ENCODE results near the gene AGRN. TPM values are rescaled to one million over a fixed set of nuclear protein-coding genes. Genes with fewer than 3 reads are reported as not detected.
A peak's percentile ranks its signal among the peaks of the same experiment; 100 is the strongest.

AGRN gene
- total and polyA plus RNA-seq, 9 donors: 2.7 to 138 (median 14.3) TPM

DNA sequence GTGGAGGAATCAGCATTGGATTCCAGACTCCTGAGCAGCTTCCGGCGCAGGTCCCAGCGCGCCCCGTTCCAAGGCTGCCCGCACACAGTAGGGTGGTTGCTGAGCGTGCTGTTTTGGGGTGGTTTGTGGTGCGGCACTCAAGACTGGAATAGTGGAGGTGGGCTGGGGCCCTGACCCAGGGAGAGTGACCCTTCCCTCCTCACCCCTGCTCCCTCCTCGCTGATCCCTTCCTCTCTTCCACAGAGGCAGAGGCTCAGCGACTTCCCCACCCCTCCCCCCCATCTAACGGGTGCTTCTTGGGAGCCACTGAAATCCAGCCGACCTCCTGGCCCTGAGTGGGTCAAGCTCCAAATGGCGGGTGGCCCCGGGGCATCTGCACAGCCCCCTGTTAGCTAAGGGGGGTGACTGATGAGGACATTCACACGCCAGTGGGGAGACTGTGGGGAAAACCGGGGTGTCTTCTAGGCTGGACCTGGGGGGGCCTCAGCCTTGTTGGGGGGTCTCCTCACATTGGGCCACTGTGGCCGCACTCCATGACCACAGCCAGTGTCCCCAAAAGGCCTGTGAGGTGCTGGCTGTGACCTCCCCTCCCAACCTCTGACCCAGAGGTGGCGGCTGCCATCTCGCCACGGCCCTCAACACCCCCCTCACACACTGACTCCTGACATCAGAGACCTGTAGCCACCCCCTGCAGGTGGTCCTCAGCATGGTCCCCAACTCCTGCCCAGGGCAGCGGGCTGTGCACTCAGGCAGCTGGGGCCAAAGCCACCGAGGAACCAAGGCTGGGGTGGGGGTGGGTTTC, 16.1 kb upstream of the AGRN start:
- peaks cover 2% of the 10 kb centered on the region for H3K27me3 ChIP-seq
- intact Hi-C loops (cut with DNase I): no loop called here
- no peak overlapping the region for H3K4me3 ChIP-seq
- TF ChIP-seq POLR2A (IDR thresholded peaks at IDR 0.05) (no peak), EP300 (IDR thresholded peaks at IDR 0.05) (no peak)
- TF ChIP-seq, protein P1, sequence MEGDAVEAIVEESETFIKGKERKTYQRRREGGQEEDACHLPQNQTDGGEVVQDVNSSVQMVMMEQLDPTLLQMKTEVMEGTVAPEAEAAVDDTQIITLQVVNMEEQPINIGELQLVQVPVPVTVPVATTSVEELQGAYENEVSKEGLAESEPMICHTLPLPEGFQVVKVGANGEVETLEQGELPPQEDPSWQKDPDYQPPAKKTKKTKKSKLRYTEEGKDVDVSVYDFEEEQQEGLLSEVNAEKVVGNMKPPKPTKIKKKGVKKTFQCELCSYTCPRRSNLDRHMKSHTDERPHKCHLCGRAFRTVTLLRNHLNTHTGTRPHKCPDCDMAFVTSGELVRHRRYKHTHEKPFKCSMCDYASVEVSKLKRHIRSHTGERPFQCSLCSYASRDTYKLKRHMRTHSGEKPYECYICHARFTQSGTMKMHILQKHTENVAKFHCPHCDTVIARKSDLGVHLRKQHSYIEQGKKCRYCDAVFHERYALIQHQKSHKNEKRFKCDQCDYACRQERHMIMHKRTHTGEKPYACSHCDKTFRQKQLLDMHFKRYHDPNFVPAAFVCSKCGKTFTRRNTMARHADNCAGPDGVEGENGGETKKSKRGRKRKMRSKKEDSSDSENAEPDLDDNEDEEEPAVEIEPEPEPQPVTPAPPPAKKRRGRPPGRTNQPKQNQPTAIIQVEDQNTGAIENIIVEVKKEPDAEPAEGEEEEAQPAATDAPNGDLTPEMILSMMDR (IDR thresholded peaks at IDR 0.05): no peak
- no peaks in the 10 kb centered on the region for H3K9me3 ChIP-seq
- H3K27ac ChIP-seq: no peak overlapping the region
- no peaks in the 10 kb centered on the region for H3K36me3 ChIP-seq
- WGBS, 3 donors: 83 to 87% (median 85%) methylated on average over 20 to 22 of the region's 22 CpGs
- peak in 1 of 5 donors; percentile 31 for DNase-seq
- peaks cover 6% of the 10 kb centered on the region for H3K4me1 ChIP-seq (ENCODE audit: insufficient read depth)

DNA sequence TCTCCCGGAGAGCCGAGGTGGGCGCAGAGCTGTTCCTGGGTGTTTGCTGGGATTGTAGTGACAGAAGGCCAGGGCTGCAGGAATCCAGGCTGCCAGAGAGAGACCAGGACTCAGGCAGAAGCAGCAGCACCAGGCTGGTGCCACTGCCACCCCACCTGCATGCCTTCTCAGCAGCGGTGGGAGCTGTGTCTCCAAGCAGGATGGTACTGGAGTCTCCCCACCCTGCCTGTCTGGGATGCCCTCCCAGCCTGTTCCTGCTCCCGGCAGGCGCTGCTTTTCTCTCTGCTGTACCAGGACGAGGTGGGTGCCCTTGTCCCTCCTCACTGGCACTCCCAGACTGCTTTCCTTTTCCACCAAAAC, 15.5 kb upstream of the AGRN start:
- Histone ChIP-seq H3K4me3 (no peak overlapping the region), H3K36me3 (no peaks in the 10 kb centered on the region), H3K9me3 (no peaks in the 10 kb centered on the region), H3K27me3 (peaks cover 2% of the 10 kb centered on the region), H3K27ac (no peak overlapping the region), H3K4me1 (ENCODE audit: insufficient read depth) (peaks cover 3% of the 10 kb centered on the region)
- TF ChIP-seq EP300 (IDR thresholded peaks at IDR 0.05) (no peak), POLR2A (IDR thresholded peaks at IDR 0.05) (no peak)
- TF ChIP-seq, protein P1 (IDR thresholded peaks at IDR 0.05): no peak
- WGBS, 3 donors: 59 to 73% (median 62%) methylated on average over 7 of the region's 7 CpGs
- intact Hi-C loops (cut with DNase I): no loop called here
- DNase-seq: no peak

DNA sequence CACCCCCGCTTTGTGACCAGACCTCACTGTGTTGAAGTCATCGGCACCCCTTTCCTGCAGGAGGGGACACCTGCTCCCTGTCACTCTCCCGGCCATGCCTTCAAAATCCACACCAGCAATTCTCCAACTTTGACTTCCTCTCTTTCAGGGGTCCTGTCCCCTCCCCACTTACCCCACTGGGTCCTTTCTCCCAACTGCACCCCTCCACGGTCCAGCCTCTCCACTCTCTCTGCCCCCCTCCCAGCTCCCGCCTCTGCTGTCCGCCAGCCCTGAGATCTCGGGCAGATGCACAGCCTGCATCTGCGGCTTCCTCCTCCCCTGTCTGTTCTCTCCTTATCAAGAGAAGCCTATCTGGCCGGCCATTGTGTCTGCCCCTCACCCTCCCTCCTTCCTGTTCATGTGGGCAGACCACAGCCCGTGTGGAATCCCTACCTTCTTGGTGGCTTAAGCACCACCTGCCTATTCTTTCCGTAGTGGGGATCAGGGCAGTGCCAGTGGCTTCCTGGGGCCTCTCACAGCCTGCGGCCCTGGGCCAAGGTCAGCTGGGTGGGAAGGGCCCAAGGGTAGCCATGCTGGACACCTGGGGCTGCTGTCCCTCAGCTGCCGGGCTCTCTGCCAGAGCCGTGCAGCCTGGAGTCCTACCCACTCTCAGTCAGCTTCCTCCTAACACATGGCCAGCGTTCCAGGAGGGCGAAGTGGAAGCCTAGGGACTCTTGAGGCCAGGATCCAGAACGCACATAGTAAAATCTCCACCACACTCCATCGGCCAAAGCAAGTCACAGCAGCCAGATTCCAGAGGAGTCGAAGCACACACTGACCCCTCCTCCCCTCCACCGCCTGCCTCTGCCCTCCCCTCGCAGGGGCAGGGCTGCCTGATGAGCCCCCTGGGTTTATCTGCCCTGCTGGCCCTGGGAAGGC, 14.9 kb upstream of the AGRN start:
- Histone ChIP-seq H3K36me3 (no peaks in the 10 kb centered on the region), H3K9me3 (no peaks in the 10 kb centered on the region), H3K27me3 (no peaks in the 10 kb centered on the region), H3K4me1 (ENCODE audit: insufficient read depth) (peaks cover 3% of the 10 kb centered on the region), H3K27ac (no peak overlapping the region), H3K4me3 (no peak overlapping the region)
- peak in 3 of 5 donors; percentile 15 to 33 (median 17) for DNase-seq
- WGBS, 3 donors: 15 to 21% (median 21%) methylated on average over 21 of the region's 21 CpGs
- no peak for TF ChIP-seq EP300 (IDR thresholded peaks at IDR 0.05)
- TF ChIP-seq, protein P1 (IDR thresholded peaks at IDR 0.05): no peak
- TF ChIP-seq POLR2A (IDR thresholded peaks at IDR 0.05): no peak
- intact Hi-C loops (cut with DNase I): no loop called here

DNA sequence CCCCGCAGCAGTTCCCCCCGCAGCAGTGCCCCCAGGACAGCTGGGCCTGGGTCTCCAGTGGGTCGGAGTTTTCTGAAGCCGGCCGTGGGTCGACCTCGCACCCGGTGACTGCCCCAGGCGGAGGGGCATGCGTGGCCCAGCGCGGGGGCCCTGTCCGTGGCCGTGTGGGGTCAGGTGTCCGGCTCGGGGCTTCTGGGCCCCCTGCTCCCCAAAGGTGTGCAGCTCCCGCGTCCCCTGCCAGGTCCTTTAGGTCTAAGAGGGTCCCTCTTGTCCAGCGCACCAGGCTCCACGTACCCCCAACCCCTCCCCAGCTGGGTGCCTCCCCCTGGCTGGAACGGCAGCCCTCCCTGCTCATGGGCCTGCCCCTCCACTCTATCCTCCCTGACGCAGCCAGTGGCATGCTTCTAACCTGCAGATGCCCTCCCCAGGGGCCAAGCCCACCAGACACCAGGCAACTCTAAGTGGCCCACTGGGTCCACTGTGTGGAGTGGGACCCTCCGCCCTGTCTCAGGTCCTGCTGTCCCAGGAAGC, 14.1 kb upstream of the AGRN start:
- no peak for TF ChIP-seq POLR2A (IDR thresholded peaks at IDR 0.05)
- TF ChIP-seq, protein P1 (IDR thresholded peaks at IDR 0.05): no peak
- no peak for TF ChIP-seq EP300 (IDR thresholded peaks at IDR 0.05)
- whole genome bisulfite sequencing, 3 donors: 23 to 25% (median 25%) methylated on average over 21 to 23 of the region's 23 CpGs
- Histone ChIP-seq H3K27me3 (no peaks in the 10 kb centered on the region), H3K36me3 (no peaks in the 10 kb centered on the region), H3K27ac (no peak overlapping the region), H3K4me1 (ENCODE audit: insufficient read depth) (no peaks in the 10 kb centered on the region), H3K9me3 (no peaks in the 10 kb centered on the region), H3K4me3 (no peak overlapping the region)
- DNase-seq: peak in 2 of 5 donors; percentile 6 to 18
- intact Hi-C loops (cut with DNase I): no loop called here

Data from ovary (tissue), 9 donors.